ENCODE results near the gene DNM3. TPM values are rescaled to one million over a fixed set of nuclear protein-coding genes. Genes with fewer than 3 reads are reported as not detected.

DNM3 gene
- total and polyA plus RNA-seq, 9 of the 15 experiments (the other 6 are each of a cell fraction or from before 2014, with no cell fraction given): 0.08 to 0.36 (median 0.22) TPM; not detected in 1

GRCh38 chr1:172398970-172399755, 557.9 kb downstream of the DNM3 start:
- ChIA-PET POLR2A (interaction anchor here (0.6 to 1.1 kb wide), 6 partner anchors 9 to 419 kb away, joined by 3 read pairs; no protein-coding TSS in a partner anchor), CTCF (ENCODE audit: low intra/inter-chr PET ratio) (interaction anchor here (0.6 to 2.4 kb wide), 7 partner anchors 30 to 833 kb away, joined by 3 to 11 read pairs (median 4); no protein-coding TSS in a partner anchor)
- H3K9me3 ChIP-seq (replicated peaks; ENCODE audit: control insufficient read depth, insufficient read depth, low read depth, low read length): no peaks in the 10 kb centered on the region
- intact Hi-C loops (cut with micrococcal nuclease) (loop anchor here (1.0 to 10.0 kb wide), 3 partner anchors 397 to 744 kb away; partner anchors contain the start of gene MYOC), in situ Hi-C loops (cut with MboI) (loop anchor here (10.0 kb wide), 1 partner anchor 594 kb away; no protein-coding TSS in a partner anchor)
- no peaks in the 10 kb centered on the region for H3K9me1 ChIP-seq (ENCODE audit: control insufficient read depth, insufficient read depth, low read length)
- FAIRE-seq (peak; percentile 54), ATAC-seq (peak; percentile 39; the same call in 2 of the 3 replicates), DNase-seq (ENCODE audit: extremely low read depth in 1 of 4, low spot score in 3 of 4) (peak in 2 of 4 experiments; percentile 22 to 25)
- H3K4me2 ChIP-seq (ENCODE audit: insufficient read depth, low read length): no peak overlapping the region; the same call in 1 of the 2 replicates
- H3K4me3 ChIP-seq: no peak overlapping the region
- no peak overlapping the region for H3K27ac ChIP-seq (ENCODE audit: extremely low read depth, low read depth, low read length)
- no peaks in the 10 kb centered on the region for H4K20me1 ChIP-seq (replicated peaks; ENCODE audit: control insufficient read depth, insufficient read depth, low read length)
- H3K36me3 ChIP-seq (ENCODE audit: control insufficient read depth, insufficient read depth, low read length): no peaks in the 10 kb centered on the region
- peak overlapping the region; percentile 58 for H2AFZ ChIP-seq (ENCODE audit: low read depth, low read length)
- H3K27me3 ChIP-seq (ENCODE audit: control insufficient read depth in 2 of 2, insufficient read depth in 2 of 2, low read length in 2 of 2): 0 out of 5 replicates have a peak, but pooled peaks cover 0 to 4% of the 10 kb centered on the region in 2 experiments
- no TSS peak for BruUV-seq (replicated peaks)
- WGBS (ENCODE audit: insufficient coverage, low coverage, missing lambda C conversion rate): 7% methylated on average over 9 of the region's 9 CpGs
- no peaks in the 10 kb centered on the region for H3K79me2 ChIP-seq (ENCODE audit: control insufficient read depth, insufficient read depth, low read length)
- H3K9ac ChIP-seq (ENCODE audit: insufficient read depth in 1 of 2, low read depth in 2 of 2, low read length in 2 of 2): no peak overlapping the region
- H3K4me1 ChIP-seq (replicated peaks in 1 of 2; ENCODE audit: control insufficient read depth in 2 of 2, insufficient read depth in 2 of 2, low read length in 2 of 2): no peaks in the 10 kb centered on the region; a peak in 1 of 5 replicates
- TF ChIP-seq, protein P1, sequence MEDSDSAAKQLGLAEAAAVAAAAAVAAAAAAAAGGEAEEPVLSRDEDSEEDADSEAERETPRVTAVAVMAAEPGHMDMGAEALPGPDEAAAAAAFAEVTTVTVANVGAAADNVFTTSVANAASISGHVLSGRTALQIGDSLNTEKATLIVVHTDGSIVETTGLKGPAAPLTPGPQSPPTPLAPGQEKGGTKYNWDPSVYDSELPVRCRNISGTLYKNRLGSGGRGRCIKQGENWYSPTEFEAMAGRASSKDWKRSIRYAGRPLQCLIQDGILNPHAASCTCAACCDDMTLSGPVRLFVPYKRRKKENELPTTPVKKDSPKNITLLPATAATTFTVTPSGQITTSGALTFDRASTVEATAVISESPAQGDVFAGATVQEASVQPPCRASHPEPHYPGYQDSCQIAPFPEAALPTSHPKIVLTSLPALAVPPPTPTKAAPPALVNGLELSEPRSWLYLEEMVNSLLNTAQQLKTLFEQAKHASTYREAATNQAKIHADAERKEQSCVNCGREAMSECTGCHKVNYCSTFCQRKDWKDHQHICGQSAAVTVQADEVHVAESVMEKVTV (CRISPR knock-in tag; IDR thresholded peaks at IDR 0.05): peak; percentile 60
- TF ChIP-seq REST (IDR thresholded peaks at IDR 0.05; ENCODE audit: borderline replicate concordance) (peak; percentile 52; the same call in 1 of the 2 replicates), REST (CRISPR knock-in tag; IDR thresholded peaks at IDR 0.05; ENCODE audit: low read depth) (no peak), DACH1 (IDR thresholded peaks at IDR 0.05; ENCODE audit: partially characterized antibody) (peak; percentile 67), RAD21 (CRISPR knock-in tag; conservative IDR thresholded peaks at IDR 0.05 in 1 of 2, IDR thresholded peaks at IDR 0.05 in 1 of 2) (peak; percentile 83 to 86), SP1 (CRISPR knock-in tag; IDR thresholded peaks at IDR 0.05) (no peak), ILF3 (IDR thresholded peaks at IDR 0.05; ENCODE audit: borderline replicate concordance) (0 out of 2 replicates have a peak, but pooled peaks have one; percentile 8)
- TF ChIP-seq, protein P2, sequence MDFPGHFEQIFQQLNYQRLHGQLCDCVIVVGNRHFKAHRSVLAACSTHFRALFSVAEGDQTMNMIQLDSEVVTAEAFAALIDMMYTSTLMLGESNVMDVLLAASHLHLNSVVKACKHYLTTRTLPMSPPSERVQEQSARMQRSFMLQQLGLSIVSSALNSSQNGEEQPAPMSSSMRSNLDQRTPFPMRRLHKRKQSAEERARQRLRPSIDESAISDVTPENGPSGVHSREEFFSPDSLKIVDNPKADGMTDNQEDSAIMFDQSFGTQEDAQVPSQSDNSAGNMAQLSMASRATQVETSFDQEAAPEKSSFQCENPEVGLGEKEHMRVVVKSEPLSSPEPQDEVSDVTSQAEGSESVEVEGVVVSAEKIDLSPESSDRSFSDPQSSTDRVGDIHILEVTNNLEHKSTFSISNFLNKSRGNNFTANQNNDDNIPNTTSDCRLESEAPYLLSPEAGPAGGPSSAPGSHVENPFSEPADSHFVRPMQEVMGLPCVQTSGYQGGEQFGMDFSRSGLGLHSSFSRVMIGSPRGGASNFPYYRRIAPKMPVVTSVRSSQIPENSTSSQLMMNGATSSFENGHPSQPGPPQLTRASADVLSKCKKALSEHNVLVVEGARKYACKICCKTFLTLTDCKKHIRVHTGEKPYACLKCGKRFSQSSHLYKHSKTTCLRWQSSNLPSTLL (IDR thresholded peaks at IDR 0.05): no peak
